HepG2 (cell line): ENCODE data around the gene ACAD8. TPM values are rescaled to one million over a fixed set of nuclear protein-coding genes. Genes with fewer than 3 reads are reported as not detected.

ENCODE experiments used
- ATAC-seq: fragments of 200-7000 bp; cut with Tn5 transposase; 3 replicates; pipeline ENCODE4 v1.9.1; 2020; ENCODE audit warnings: mild to moderate bottlenecking, moderate library complexity
- BruUV-seq: library from RNA; stranded (reverse); fragments of 400-500 nt; replicated peaks from 2 replicates; lab custom pipeline; 2021; lab: Mats Ljungman, UMichigan
- CTCF ChIA-PET: fragments of 300-600 bp; formaldehyde crosslinking; extraction: SDS; loops from one replicate; lab custom pipeline; 2021; ENCODE audit warnings: low total read pairs, inconsistent platforms, low intra/inter-chr PET ratio; lab: Yijun Ruan, JAX
- POLR2A ChIA-PET: fragments of 350-600 bp; sonication (Branson Sonifier 250); formaldehyde crosslinking; loops from one replicate; lab custom pipeline; 2020; ENCODE audit warnings: antibody characterized with exemption, inconsistent platforms; lab: Yijun Ruan, JAX
- DNase-seq: peaks from one replicate; pipeline ENCODE4 v3.0.0-alpha.2; 2015; ENCODE audit warnings: low spot score
- FAIRE-seq: peaks from 3 replicates; lab custom pipeline; 2011; peaks lifted over from hg19 to GRCh38; lab: Jason Lieb, UNC
- H2AFZ ChIP-seq: one replicate; pipeline ENCODE4 v1.6.1; 2011; ENCODE audit warnings: low read length, inconsistent platforms
- H3K27ac ChIP-seq: fragments of 300-600 bp; 3 replicates; pipeline ENCODE4 v1.8.0; 2011; ENCODE audit warnings: mixed run types, mild to moderate bottlenecking, mixed read lengths, low read length, inconsistent platforms; ENCODE audit not compliant: insufficient read depth; ENCODE audit errors: extremely low read length
- H3K27me3 ChIP-seq, 2 experiments: fragments of 200-600 bp in 1 of 2; 2 replicates in 1 of 2; 3 replicates in 1 of 2; pipeline versions ENCODE4 v1.6.0 to v1.8.0; 2011; ENCODE audit warnings: low read length in 2 of 2, mild to moderate bottlenecking in 2 of 2, moderate library complexity in 2 of 2, inconsistent platforms in 1 of 2; ENCODE audit not compliant: insufficient read depth in 2 of 2, control insufficient read depth in 1 of 2
- H3K36me3 ChIP-seq, 2 experiments: fragments of 200-600 bp in 1 of 2; replicated peaks in 1 of 2; 2 replicates in 1 of 2; 3 replicates in 1 of 2; pipeline versions ENCODE4 v1.5.1 to v1.8.0; 2011; ENCODE audit warnings: low read length in 2 of 2, inconsistent platforms in 1 of 2; ENCODE audit not compliant: insufficient read depth in 2 of 2, control insufficient read depth in 1 of 2
- H3K4me1 ChIP-seq: 2 replicates; pipeline ENCODE4 v1.5.1; 2012; ENCODE audit warnings: low read length, inconsistent platforms; ENCODE audit not compliant: insufficient read depth
- H3K4me2 ChIP-seq: 2 replicates; pipeline ENCODE4 v1.6.0; 2011; ENCODE audit warnings: low read depth, low read length, inconsistent platforms
- H3K4me3 ChIP-seq, 3 experiments: fragments of 200-600 bp in 1 of 3; sonication (generic), shearing (Covaris generic) in 1 of 3; replicated peaks in 1 of 3; 2 replicates each; pipeline ENCODE4 v1.5.1; 2011 to 2016; ENCODE audit warnings: low read length in 3 of 3, inconsistent platforms in 2 of 3, low read depth in 2 of 3, mild to moderate bottlenecking in 2 of 3, control low read depth in 1 of 3, mixed read lengths in 1 of 3; ENCODE audit not compliant: insufficient read depth in 1 of 3
- H3K79me2 ChIP-seq: one replicate; pipeline ENCODE4 v1.6.1; 2011; ENCODE audit warnings: low read length, inconsistent platforms; ENCODE audit not compliant: insufficient read depth
- H3K9ac ChIP-seq: 2 replicates; pipeline ENCODE4 v1.6.0; 2011; ENCODE audit warnings: mild to moderate bottlenecking, low read depth, low read length, inconsistent platforms; ENCODE audit not compliant: insufficient read depth
- H3K9me3 ChIP-seq: 2 replicates; pipeline ENCODE4 v1.5.1; 2012; ENCODE audit warnings: mild to moderate bottlenecking, low read length
- H4K20me1 ChIP-seq: 2 replicates; pipeline ENCODE4 v1.6.0; 2011; ENCODE audit warnings: inconsistent platforms, mild to moderate bottlenecking, low read length, moderate library complexity; ENCODE audit not compliant: insufficient read depth
- AGO2 ChIP-seq: fragments of 200-400 bp; formaldehyde crosslinking; optimal IDR thresholded peaks from 2 replicates; pipeline ENCODE3; 2017; ENCODE audit warnings: mild to moderate bottlenecking, low read depth, low read length, moderate library complexity
- FLYWCH1 ChIP-seq: sonication (generic); formaldehyde crosslinking; IDR thresholded peaks from 2 replicates; pipeline ENCODE4 v1.8.1; 2023; ENCODE audit warnings: mild to moderate bottlenecking, missing genetic modification reagents
- RAD21 ChIP-seq: fragments of 450-650 bp; formaldehyde crosslinking; IDR thresholded peaks from 2 replicates; pipeline ENCODE4 v1.5.0; 2020; ENCODE audit warnings: mild to moderate bottlenecking
- SMC3 ChIP-seq: IDR thresholded peaks from 2 replicates; pipeline ENCODE4 v1.6.1; 2011; ENCODE audit warnings: low read length, improper control_type of control experiment
- SP1 ChIP-seq, 2 experiments: fragments of 450-650 bp in 1 of 2; sonication (generic) in 1 of 2; formaldehyde crosslinking in 1 of 2; IDR thresholded peaks; 2 replicates each; pipeline versions ENCODE4 v1.4.0 to v1.6.1; 2016 to 2020; ENCODE audit warnings: missing genetic modification reagents in 1 of 2
- STAG1 ChIP-seq: sonication (generic); formaldehyde crosslinking; IDR thresholded peaks from 2 replicates; pipeline ENCODE4 v1.4.0; 2020; ENCODE audit warnings: missing genetic modification reagents
- ZC3H4 ChIP-seq: sonication (generic); formaldehyde crosslinking; IDR thresholded peaks from 2 replicates; pipeline ENCODE4 v1.4.0; 2020; ENCODE audit warnings: missing genetic modification reagents, borderline replicate concordance
- ZNF207 ChIP-seq: fragments of 450-650 bp; IDR thresholded peaks from 2 replicates; pipeline ENCODE4 v1.6.1; 2016; ENCODE audit warnings: antibody characterized with exemption, borderline replicate concordance
- ZNF776 ChIP-seq: sonication (generic); formaldehyde crosslinking; IDR thresholded peaks from 2 replicates; pipeline ENCODE4 v1.4.0; 2020; ENCODE audit warnings: mild to moderate bottlenecking, missing genetic modification reagents
- WGBS: methylation state at CpG from one replicate; pipeline ENCODE4 v1.1.6; 2017; ENCODE audit warnings: low lambda C conversion rate; 5-methylcytosine and 5-hydroxymethylcytosine counted together
- in situ Hi-C: cut with HindIII; loops from 2 replicates; pipeline ENCODE4 v1.10.0; 2017; ENCODE audit warnings: low pct_unique_long_range_greater_than_20kb; ENCODE audit not compliant: extremely low pct_ligation_motif_present
- intact Hi-C: fragments of 100-400 bp; cut with micrococcal nuclease; formaldehyde crosslinking; loops from one replicate; pipeline ENCODE4 v1.10.0; 2022; ENCODE audit not compliant: unreplicated experiment
- polyA plus RNA-seq, 8 experiments: library from polyadenylated mRNA; depleted of rRNA in 3 of 8; stranded (reverse) in 7 of 8; unstranded in 1 of 8; fragments of >200 nt; fragmentation: Illumina TruSeq in 4 of 8; extraction: Trizol in 4 of 8; gene quantifications; 2 replicates each; pipeline versions ENCODE4 v1.2.1 to v1.2.3, GENCODE V29; 2011 to 2016; ENCODE audit warnings: low read depth in 4 of 8, missing spikeins in 1 of 8, mixed read lengths in 1 of 8; ENCODE audit not compliant: insufficient read depth in 1 of 8
- total RNA-seq, 5 experiments: library from RNA; depleted of rRNA; stranded (reverse); fragments of >200 nt; fragmentation: Illumina TruSeq; extraction: Trizol; gene quantifications; 2 replicates each; pipeline ENCODE4 v1.2.3, GENCODE V29; 2016; ENCODE audit warnings: low read depth in 1 of 5
- TF ChIP-seq, protein P1 (sequence below): sonication (generic); formaldehyde crosslinking; IDR thresholded peaks from 2 replicates; pipeline ENCODE4 v1.4.0; 2020; ENCODE audit warnings: missing genetic modification reagents
- TF ChIP-seq, protein P2 (sequence below): sonication (generic); formaldehyde crosslinking; IDR thresholded peaks from 2 replicates; pipeline ENCODE4 v1.5.0; 2020; ENCODE audit warnings: mild to moderate bottlenecking, missing genetic modification reagents, moderate library complexity

ACAD8 gene
- total and polyA plus RNA-seq, 2 of the 13 experiments (the other 11 are each of a cell fraction or from before 2014, with no cell fraction given): 13.5 to 20.3 TPM

DNA sequence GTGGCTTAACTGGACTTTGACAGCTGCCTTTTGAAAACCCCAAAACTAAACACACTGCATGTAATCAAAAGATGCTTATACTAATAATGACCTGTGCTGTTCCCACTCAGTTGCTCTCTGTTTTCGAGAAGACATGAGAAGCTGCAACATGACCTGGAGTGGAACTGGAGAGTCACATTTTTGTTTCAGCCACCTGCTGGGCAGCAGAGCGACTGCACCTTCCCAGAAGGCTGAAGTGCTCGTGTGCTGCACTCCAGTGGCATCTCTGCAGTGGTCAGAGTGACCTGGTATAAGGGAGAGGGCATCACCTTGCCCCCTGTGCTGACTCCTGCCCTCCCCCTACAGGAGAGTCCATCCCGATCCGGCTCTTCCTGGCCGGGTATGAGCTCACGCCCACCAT lies 8.8 kb upstream of the ACAD8 start:
- in situ Hi-C loops: no loop called here
- DNase-seq: peak; percentile 35

More for the DNA sequence above, 8.8 kb upstream of the ACAD8 start:
- Histone ChIP-seq H2AFZ (no peak overlapping the region), H4K20me1 (no peaks in the 10 kb centered on the region), H3K4me1 (no peaks in the 10 kb centered on the region), H3K9ac (no peak overlapping the region), H3K79me2 (no peaks in the 10 kb centered on the region), H3K27me3 (no peaks in the 10 kb centered on the region), H3K4me2 (no peak overlapping the region), H3K4me3 (no peak overlapping the region), H3K27ac (no peak overlapping the region), H3K9me3 (no peaks in the 10 kb centered on the region)
- FAIRE-seq: peak; percentile 79
- 60% methylated on average over 5 of the region's 7 CpGs for WGBS
- POLR2A ChIA-PET: interaction anchor here (1.2 kb wide), 1 partner anchor 20 kb away, joined by 4 read pairs; the partner anchor contains the start of gene VPS26B
- BruUV-seq: no TSS peak
- intact Hi-C loops: loop anchor here (1.0 kb wide), 2 partner anchors 19 to 37 kb away; no protein-coding TSS in a partner anchor
- peak; percentile 93 for ATAC-seq
- no peak for TF ChIP-seq FLYWCH1 (CRISPR knock-in tag)
- TF ChIP-seq, protein P1, sequence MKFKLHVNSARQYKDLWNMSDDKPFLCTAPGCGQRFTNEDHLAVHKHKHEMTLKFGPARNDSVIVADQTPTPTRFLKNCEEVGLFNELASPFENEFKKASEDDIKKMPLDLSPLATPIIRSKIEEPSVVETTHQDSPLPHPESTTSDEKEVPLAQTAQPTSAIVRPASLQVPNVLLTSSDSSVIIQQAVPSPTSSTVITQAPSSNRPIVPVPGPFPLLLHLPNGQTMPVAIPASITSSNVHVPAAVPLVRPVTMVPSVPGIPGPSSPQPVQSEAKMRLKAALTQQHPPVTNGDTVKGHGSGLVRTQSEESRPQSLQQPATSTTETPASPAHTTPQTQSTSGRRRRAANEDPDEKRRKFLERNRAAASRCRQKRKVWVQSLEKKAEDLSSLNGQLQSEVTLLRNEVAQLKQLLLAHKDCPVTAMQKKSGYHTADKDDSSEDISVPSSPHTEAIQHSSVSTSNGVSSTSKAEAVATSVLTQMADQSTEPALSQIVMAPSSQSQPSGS (CRISPR knock-in tag): no peak
- TF ChIP-seq SMC3: peak; percentile 73
- no peak for TF ChIP-seq ZNF776 (CRISPR knock-in tag)
- no peak for TF ChIP-seq SP1 (IDR thresholded peaks at IDR 0.05)
- no peak for TF ChIP-seq SP1 (CRISPR knock-in tag; IDR thresholded peaks at IDR 0.05)
- TF ChIP-seq AGO2: no peak
- TF ChIP-seq ZC3H4 (CRISPR knock-in tag): no peak
- TF ChIP-seq, protein P2, sequence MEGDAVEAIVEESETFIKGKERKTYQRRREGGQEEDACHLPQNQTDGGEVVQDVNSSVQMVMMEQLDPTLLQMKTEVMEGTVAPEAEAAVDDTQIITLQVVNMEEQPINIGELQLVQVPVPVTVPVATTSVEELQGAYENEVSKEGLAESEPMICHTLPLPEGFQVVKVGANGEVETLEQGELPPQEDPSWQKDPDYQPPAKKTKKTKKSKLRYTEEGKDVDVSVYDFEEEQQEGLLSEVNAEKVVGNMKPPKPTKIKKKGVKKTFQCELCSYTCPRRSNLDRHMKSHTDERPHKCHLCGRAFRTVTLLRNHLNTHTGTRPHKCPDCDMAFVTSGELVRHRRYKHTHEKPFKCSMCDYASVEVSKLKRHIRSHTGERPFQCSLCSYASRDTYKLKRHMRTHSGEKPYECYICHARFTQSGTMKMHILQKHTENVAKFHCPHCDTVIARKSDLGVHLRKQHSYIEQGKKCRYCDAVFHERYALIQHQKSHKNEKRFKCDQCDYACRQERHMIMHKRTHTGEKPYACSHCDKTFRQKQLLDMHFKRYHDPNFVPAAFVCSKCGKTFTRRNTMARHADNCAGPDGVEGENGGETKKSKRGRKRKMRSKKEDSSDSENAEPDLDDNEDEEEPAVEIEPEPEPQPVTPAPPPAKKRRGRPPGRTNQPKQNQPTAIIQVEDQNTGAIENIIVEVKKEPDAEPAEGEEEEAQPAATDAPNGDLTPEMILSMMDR (CRISPR knock-in tag): peak; percentile 49
- peak; percentile 76 for TF ChIP-seq RAD21 (CRISPR knock-in tag)
- TF ChIP-seq STAG1 (CRISPR knock-in tag): peak; percentile 56
- no peak for TF ChIP-seq ZNF207
- TF ChIP-seq, all 625 proteins: peak for 4
- peaks cover 10 to 40% of the 10 kb centered on the region in 2 experiments for H3K36me3 ChIP-seq
- CTCF ChIA-PET: interaction anchor here (3.2 kb wide), 1 partner anchor 37 kb away, joined by 15 read pairs; no protein-coding TSS in a partner anchor
